GM12864 (cell line): ENCODE data around the gene PLIN3.
"Not testable (repeated sequence)": the region's sequence is repeated elsewhere in the genome, so short reads cannot be mapped to it uniquely, and the experiment has no call there.

Experiments
- DNase-seq: peaks from one replicate; pipeline ENCODE4 v3.0.0-alpha.2; 2011; ENCODE audit warnings: low read depth
- H3K4me3 ChIP-seq: 2 replicates; pipeline ENCODE4 v1.5.1; 2011; ENCODE audit warnings: mild to moderate bottlenecking, low read depth, low read length, control low read depth
- CTCF ChIP-seq: IDR thresholded peaks from 2 replicates; pipeline ENCODE4 v1.5.1; 2011; ENCODE audit warnings: low read depth, mild to moderate bottlenecking, moderate library complexity, low read length, control low read depth, inconsistent platforms; ENCODE audit errors: missing control alignments

PLIN3 gene

DNA sequence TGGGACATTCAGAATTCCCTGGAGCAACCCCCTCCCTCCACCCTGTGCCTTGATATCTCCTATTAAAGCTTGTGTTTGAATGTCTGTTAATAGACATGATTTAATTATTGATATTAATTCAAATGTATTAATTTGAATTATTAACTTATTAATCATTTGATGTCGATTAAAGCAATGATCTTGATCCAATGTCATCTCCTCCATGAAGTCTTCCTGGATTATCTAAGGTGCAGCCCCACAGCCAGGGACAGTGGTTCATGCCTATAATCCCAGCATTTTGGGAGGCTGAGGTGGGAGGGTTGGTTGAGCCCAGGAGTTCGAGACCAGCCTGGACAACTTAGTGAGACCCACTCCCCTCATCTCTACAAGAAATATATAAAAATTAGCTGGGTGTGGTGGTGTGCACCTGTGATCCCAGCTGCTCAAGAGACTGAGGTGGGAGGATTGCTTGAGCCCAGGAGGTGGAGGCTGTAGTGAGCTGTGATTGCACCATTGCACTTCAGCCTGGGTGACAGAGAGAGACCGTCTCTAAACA lies 66.3 kb downstream of the PLIN3 start:
- no peak overlapping the region for H3K4me3 ChIP-seq
- TF ChIP-seq CTCF, result no peak
- DNase-seq, result no peak

- no peak for DNase-seq
- no peak overlapping the region for H3K4me3 ChIP-seq
- no peak for TF ChIP-seq CTCF
These were observed 66.8 kb downstream of the PLIN3 start for GRCh38 chr19:4800591-4801081.

GRCh38 chr19:4795400-4795799 lies 72.1 kb downstream of the PLIN3 start:
- DNase-seq, result no peak
- H3K4me3 ChIP-seq, result no peak overlapping the region
- TF ChIP-seq CTCF, result no peak

- H3K4me3 ChIP-seq, result no peak overlapping the region
- no peak for DNase-seq
- no peak for TF ChIP-seq CTCF
These were observed 72.5 kb downstream of the PLIN3 start for GRCh38 chr19:4794971-4795370.

- not testable (repeated sequence) for H3K4me3 ChIP-seq, DNase-seq
These were observed 74.2 kb downstream of the PLIN3 start for GRCh38 chr19:4793278-4793677.

DNA sequence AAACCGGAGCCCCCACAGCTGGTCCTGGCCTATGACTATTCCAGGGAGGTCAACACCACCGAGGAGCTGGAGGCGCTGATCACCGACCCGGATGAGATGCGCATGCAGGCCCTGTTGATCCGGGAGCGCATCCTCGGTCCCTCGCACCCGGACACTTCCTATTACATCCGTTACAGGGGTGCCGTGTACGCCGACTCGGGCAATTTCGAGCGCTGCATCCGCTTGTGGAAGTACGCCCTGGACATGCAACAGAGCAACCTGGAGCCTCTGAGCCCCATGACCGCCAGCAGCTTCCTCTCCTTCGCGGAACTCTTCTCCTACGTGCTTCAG lies 74.6 kb downstream of the PLIN3 start:
- DNase-seq, result not testable (repeated sequence)

GRCh38 chr19:4792019-4792865 lies 75.2 kb downstream of the PLIN3 start:
- DNase-seq, result not testable (repeated sequence)
- peak overlapping the region; percentile 95 for H3K4me3 ChIP-seq

More for the DNA sequence above, 74.6 kb downstream of the PLIN3 start:
- H3K4me3 ChIP-seq, result peak overlapping the region; percentile 95

DNA sequence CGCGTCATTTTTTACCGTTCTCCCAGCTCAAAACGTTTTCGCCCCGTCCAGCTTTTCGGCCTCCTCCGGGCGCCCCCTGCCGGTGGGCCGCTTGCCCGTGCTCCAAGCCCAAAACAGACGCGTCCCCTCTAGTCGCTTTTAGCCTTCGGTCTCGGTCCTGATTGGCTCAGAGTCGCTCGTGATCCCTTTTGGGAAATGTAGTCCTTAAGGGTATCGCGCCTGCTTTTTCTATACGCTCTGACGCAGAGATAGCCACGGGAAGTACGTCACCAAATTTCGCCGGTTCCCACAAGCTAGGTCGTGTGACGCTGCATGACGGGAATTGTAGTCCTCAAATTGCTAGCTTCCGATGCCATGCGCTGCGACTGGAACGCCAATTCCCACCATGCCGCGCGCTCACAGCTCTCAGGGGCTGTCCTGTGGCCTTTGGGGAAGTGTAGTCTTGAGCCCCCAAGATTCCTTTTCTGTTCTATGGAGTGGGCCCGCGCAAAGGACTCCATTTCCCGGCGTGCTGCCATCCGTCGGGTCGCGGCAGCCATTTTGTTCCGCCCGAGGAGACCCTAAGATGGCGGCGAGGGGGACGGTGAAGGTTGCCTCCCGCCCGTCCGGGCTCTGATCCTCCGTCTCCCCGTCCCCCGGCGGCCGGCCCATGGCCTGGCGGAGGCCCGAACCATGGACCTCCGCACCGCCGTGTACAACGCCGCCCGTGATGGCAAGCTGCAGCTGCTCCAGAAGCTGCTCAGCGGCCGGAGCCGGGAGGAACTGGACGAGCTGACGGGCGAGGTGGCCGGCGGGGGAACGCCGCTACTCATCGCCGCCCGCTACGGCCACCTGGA lies 76.1 kb downstream of the PLIN3 start, which contains the start of gene FEM1A:
Gene FEM1A, plus strand, starts transcription at position 552 of the 836 bp plus-strand sequence. Its CDS starts 121 bp downstream, at position 673.
- peak within 1 kb of the TSS; percentile 95 for H3K4me3 ChIP-seq
- peak; percentile 93 for TF ChIP-seq CTCF
- DNase-seq, result peak; percentile 100
